Measurements from ENCODE around the gene ELOVL6. TPM values are rescaled to one million over a fixed set of nuclear protein-coding genes. Genes with fewer than 3 reads are reported as not detected.

Gene ELOVL6
- total RNA-seq, 4 donors from 2014 or later = 11.3 to 31.6 (median 24.2) TPM

DNA sequence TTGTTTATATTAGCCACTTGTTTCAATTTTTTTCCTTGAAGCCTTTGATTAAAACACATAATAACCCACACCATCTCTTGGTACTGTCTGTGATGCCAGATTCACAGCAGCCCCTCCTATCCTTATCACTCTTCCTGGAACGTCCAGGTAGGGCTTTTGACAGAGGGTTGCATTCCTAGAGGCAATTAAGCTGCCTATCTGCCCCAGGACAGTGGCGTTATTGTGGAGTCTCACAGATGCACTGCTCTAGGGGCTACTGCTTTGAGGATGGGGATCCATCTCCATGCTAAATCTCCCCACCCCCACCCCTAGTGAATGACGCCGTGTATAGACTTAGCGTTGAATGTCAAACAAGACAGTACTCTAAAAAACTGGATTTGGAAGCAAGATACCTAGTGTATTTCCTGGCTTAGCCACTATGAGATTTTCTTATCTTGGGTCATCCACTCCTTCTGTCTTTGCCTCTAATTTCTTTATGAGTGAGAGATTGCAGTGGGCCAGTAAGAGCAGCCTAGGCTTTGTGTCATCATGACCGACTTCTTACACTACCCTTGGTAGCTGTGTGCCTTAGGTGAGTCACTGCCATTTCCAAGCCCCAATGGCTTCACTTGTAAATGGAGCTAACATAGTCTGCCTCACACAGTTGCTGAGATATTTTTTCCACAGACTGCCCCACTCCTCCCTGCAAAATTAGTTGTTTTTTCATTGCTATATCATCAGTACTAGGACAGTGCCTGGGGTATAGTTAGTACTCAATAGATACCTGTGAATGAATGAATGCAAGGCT, 194.8 kb downstream of the ELOVL6 start:
- Histone ChIP-seq H3K4me3 (no peak overlapping the region), H3K36me3 (no peaks in the 10 kb centered on the region), H3K4me1 (no peaks in the 10 kb centered on the region), H3K27me3 (no peaks in the 10 kb centered on the region), H3K9me3 (no peaks in the 10 kb centered on the region), H3K27ac (no peak overlapping the region)
- no peak for DNase-seq (ENCODE audit: low spot score in 2 of 2)
- 74% methylated on average over 6 of the region's 6 CpGs for WGBS
- TF ChIP-seq POLR2A (IDR thresholded peaks at IDR 0.05) (no peak), EP300 (IDR thresholded peaks at IDR 0.05) (no peak), POLR2AphosphoS5 (IDR thresholded peaks at IDR 0.05) (no peak)
- TF ChIP-seq, protein P1, sequence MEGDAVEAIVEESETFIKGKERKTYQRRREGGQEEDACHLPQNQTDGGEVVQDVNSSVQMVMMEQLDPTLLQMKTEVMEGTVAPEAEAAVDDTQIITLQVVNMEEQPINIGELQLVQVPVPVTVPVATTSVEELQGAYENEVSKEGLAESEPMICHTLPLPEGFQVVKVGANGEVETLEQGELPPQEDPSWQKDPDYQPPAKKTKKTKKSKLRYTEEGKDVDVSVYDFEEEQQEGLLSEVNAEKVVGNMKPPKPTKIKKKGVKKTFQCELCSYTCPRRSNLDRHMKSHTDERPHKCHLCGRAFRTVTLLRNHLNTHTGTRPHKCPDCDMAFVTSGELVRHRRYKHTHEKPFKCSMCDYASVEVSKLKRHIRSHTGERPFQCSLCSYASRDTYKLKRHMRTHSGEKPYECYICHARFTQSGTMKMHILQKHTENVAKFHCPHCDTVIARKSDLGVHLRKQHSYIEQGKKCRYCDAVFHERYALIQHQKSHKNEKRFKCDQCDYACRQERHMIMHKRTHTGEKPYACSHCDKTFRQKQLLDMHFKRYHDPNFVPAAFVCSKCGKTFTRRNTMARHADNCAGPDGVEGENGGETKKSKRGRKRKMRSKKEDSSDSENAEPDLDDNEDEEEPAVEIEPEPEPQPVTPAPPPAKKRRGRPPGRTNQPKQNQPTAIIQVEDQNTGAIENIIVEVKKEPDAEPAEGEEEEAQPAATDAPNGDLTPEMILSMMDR (IDR thresholded peaks at IDR 0.05) = no peak

- no peaks in the 10 kb centered on the region for H3K27me3 ChIP-seq
- WGBS = 75% methylated on average over 3 of the region's 3 CpGs
Observed at GRCh38 chr4:110002326-110002725, 196.1 kb downstream of the ELOVL6 start.

GRCh38 chr4:109999585-109999912, 198.9 kb downstream of the ELOVL6 start:
- H3K27me3 ChIP-seq = peaks cover 5% of the 10 kb centered on the region
- H3K4me1 ChIP-seq = no peaks in the 10 kb centered on the region
- DNase-seq (ENCODE audit: low spot score in 2 of 2) = no peak
- no peak overlapping the region for H3K27ac ChIP-seq
- H3K4me3 ChIP-seq = no peak overlapping the region
- 81% methylated on average over 9 of the region's 9 CpGs for WGBS
- no peaks in the 10 kb centered on the region for H3K9me3 ChIP-seq
- no peaks in the 10 kb centered on the region for H3K36me3 ChIP-seq
- TF ChIP-seq, protein P1 (IDR thresholded peaks at IDR 0.05) = no peak
- TF ChIP-seq POLR2AphosphoS5 (IDR thresholded peaks at IDR 0.05) = no peak

More at GRCh38 chr4:110002326-110002725, 196.1 kb downstream of the ELOVL6 start:
- no peak overlapping the region for H3K27ac ChIP-seq
- TF ChIP-seq POLR2AphosphoS5 (IDR thresholded peaks at IDR 0.05) (no peak), POLR2A (IDR thresholded peaks at IDR 0.05) (no peak), EP300 (IDR thresholded peaks at IDR 0.05) (no peak)
- TF ChIP-seq, protein P1 (IDR thresholded peaks at IDR 0.05) = no peak
- H3K4me1 ChIP-seq = no peaks in the 10 kb centered on the region
- H3K4me3 ChIP-seq = no peak overlapping the region
- H3K36me3 ChIP-seq = no peaks in the 10 kb centered on the region
- no peak for DNase-seq (ENCODE audit: low spot score in 2 of 2)
- H3K9me3 ChIP-seq = no peaks in the 10 kb centered on the region

- peaks cover 5% of the 10 kb centered on the region for H3K27me3 ChIP-seq
- no peaks in the 10 kb centered on the region for H3K9me3 ChIP-seq
- no peaks in the 10 kb centered on the region for H3K4me1 ChIP-seq
- WGBS = 51% methylated on average over 3 of the region's 3 CpGs
- H3K27ac ChIP-seq = no peak overlapping the region
- no peaks in the 10 kb centered on the region for H3K36me3 ChIP-seq
- no peak for DNase-seq (ENCODE audit: low spot score in 2 of 2)
- no peak overlapping the region for H3K4me3 ChIP-seq
- no peak for TF ChIP-seq POLR2AphosphoS5 (IDR thresholded peaks at IDR 0.05)
- TF ChIP-seq, protein P1 (IDR thresholded peaks at IDR 0.05) = peak; percentile 52 to 63
Observed at GRCh38 chr4:109998867-109999584, 199.4 kb downstream of the ELOVL6 start.

- no peak for DNase-seq (ENCODE audit: low spot score in 2 of 2)
- H3K27me3 ChIP-seq = peaks cover 5% of the 10 kb centered on the region
- H3K36me3 ChIP-seq = no peaks in the 10 kb centered on the region
- TF ChIP-seq, protein P1 (IDR thresholded peaks at IDR 0.05) = no peak
- TF ChIP-seq POLR2A (IDR thresholded peaks at IDR 0.05) (no peak), EP300 (IDR thresholded peaks at IDR 0.05) (no peak), POLR2AphosphoS5 (IDR thresholded peaks at IDR 0.05) (no peak)
- WGBS = 46% methylated on average over 3 of the region's 3 CpGs
- H3K9me3 ChIP-seq = no peaks in the 10 kb centered on the region
- no peak overlapping the region for H3K27ac ChIP-seq
- no peak overlapping the region for H3K4me3 ChIP-seq
- no peaks in the 10 kb centered on the region for H3K4me1 ChIP-seq
Observed at GRCh38 chr4:109996526-109996925, 201.9 kb downstream of the ELOVL6 start.
